Omental fat pad (tissue), 4 donors: ENCODE results near the gene SLC35D2. TPM values are rescaled to one million over a fixed set of nuclear protein-coding genes. Genes with fewer than 3 reads are reported as not detected.

Experiments used
- ATAC-seq: fragments of 150-250 bp; one replicate; pipeline ENCODE4 v1.9.1; 2016; ENCODE audit warnings: mild to moderate bottlenecking, moderate library complexity; ENCODE audit not compliant: low FRiP score
- DNase-seq: peaks from one replicate; pipeline ENCODE4 v3.0.0-alpha.2; 2019; ENCODE audit warnings: low spot score
- CTCF ChIP-seq, 3 donors: fragments of 450-650 bp; IDR thresholded peaks; one replicate each; pipeline ENCODE4 v1.5.1; 2016 to 2017; ENCODE audit warnings: antibody characterized with exemption in 3 of 3, mild to moderate bottlenecking in 3 of 3, moderate library complexity in 2 of 3
- total RNA-seq, 4 donors: library from RNA; depleted of rRNA; stranded (reverse); fragments of >200 nt; gene quantifications; one replicate each; pipeline ENCODE4 v1.1.0, GENCODE V29; 2016

SLC35D2 gene
- total RNA-seq, 4 donors from 2014 or later: 13.8 to 18.4 (median 15.7) TPM

GRCh38 chr9:96350866-96351265, 32.6 kb downstream of the SLC35D2 start:
- TF ChIP-seq CTCF (IDR thresholded peaks at IDR 0.05): no peak
- DNase-seq (no peak), ATAC-seq (no peak)

- TF ChIP-seq CTCF (IDR thresholded peaks at IDR 0.05): no peak
- ATAC-seq (no peak), DNase-seq (no peak)
Measured at GRCh38 chr9:96348261-96348660, 35.2 kb downstream of the SLC35D2 start.

- no peak for TF ChIP-seq CTCF (IDR thresholded peaks at IDR 0.05)
- DNase-seq (no peak), ATAC-seq (no peak)
Measured at GRCh38 chr9:96345551-96345950, 38.0 kb downstream of the SLC35D2 start.

- no peak for DNase-seq
- ATAC-seq: peak; percentile 69
- no peak for TF ChIP-seq CTCF (IDR thresholded peaks at IDR 0.05)
Measured at GRCh38 chr9:96344458-96345180, 38.9 kb downstream of the SLC35D2 start.

- ATAC-seq (no peak), DNase-seq (no peak)
- TF ChIP-seq CTCF (IDR thresholded peaks at IDR 0.05): no peak
Measured at GRCh38 chr9:96343515-96344360, 39.8 kb downstream of the SLC35D2 start.

GRCh38 chr9:96342571-96343245, 40.8 kb downstream of the SLC35D2 start:
- ATAC-seq (no peak), DNase-seq (no peak)
- no peak for TF ChIP-seq CTCF (IDR thresholded peaks at IDR 0.05)
